ENCODE results near the gene UBXN2A.

Gene UBXN2A

DNA sequence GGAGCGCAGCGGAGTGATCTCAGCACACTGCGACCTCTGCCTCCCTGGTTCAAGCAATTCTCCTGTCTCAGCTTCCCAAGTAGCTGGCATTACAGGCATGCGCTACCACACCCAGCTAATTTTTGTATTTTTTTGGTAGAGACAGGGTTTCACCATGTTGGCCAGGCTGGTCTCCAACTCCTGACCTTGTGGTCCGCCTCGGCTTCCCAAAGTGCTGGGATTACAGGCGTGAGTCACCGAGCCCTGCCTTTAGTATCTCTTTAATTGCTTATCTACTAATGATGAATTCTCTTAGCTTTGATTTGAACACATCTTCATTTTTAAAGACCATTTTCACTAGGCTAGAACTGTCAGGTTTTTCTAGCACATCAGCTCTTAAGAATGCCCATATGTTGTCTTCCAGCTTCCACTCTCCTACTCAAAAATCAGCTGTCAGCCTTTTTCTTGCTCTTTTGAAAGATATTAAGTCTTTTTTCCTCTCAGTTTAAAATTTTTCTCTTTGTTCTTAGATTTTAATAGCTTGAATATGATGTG lies 53.5 kb downstream of the UBXN2A start:
- no peak for TF ChIP-seq CTCF (conservative IDR thresholded peaks at IDR 0.05; ENCODE audit: control insufficient read depth, insufficient read depth, low read depth, low read length)
- DNase-seq (ENCODE audit: low read depth) = no peak
- no peak overlapping the region for H3K4me3 ChIP-seq (ENCODE audit: control insufficient read depth, low read depth, low read length)

- no peak overlapping the region for H3K4me3 ChIP-seq (ENCODE audit: control insufficient read depth, low read depth, low read length)
- no peak for TF ChIP-seq CTCF (conservative IDR thresholded peaks at IDR 0.05; ENCODE audit: control insufficient read depth, insufficient read depth, low read depth, low read length)
- no peak for DNase-seq (ENCODE audit: low read depth)
These were observed 54.3 kb downstream of the UBXN2A start for GRCh38 chr2:23994567-23994966.

GRCh38 chr2:24007693-24008092 lies 67.4 kb downstream of the UBXN2A start:
- DNase-seq (ENCODE audit: low read depth) = no peak
- no peak overlapping the region for H3K4me3 ChIP-seq (ENCODE audit: control insufficient read depth, low read depth, low read length)
- TF ChIP-seq CTCF (conservative IDR thresholded peaks at IDR 0.05; ENCODE audit: control insufficient read depth, insufficient read depth, low read depth, low read length) = no peak

DNA sequence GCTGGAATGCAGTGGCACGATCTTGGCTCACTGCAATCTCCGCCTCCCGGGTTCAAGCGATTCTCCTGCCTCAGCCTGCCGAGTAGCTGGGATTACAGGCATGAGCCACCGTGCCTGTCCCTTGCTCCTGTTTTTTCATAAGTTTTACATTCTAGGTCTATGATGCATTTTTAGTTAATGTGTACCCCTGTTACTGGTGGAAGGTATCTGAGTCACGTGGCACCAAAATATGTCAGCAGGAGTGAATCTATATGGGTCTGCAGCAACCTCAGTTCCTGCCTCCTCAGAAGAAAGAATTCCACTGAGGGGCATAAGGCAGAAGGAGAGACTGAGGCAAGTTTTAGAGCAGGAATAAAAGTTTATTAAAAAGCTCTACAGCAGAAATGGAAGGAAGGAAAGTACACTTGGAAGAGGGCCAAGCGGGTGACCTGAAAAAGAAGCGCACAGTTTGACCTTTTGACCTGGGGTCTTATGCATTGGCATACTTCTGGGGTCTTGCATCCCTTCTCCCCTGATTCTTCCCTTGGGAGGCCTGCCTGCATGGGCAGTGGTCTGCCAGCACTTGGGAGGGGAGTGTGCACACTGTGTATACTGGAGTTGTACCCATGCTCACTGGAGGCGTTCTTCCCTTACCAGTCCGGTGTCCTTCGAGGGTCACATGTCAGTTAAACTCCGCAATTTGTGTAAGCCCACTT lies 68.6 kb downstream of the UBXN2A start:
- no peak for TF ChIP-seq CTCF (conservative IDR thresholded peaks at IDR 0.05; ENCODE audit: control insufficient read depth, insufficient read depth, low read depth, low read length)
- no peak for DNase-seq (ENCODE audit: low read depth)
- no peak overlapping the region for H3K4me3 ChIP-seq (ENCODE audit: control insufficient read depth, low read depth, low read length)

GRCh38 chr2:24009367-24009679 lies 69.1 kb downstream of the UBXN2A start:
- no peak for TF ChIP-seq CTCF (conservative IDR thresholded peaks at IDR 0.05; ENCODE audit: control insufficient read depth, insufficient read depth, low read depth, low read length)
- DNase-seq (ENCODE audit: low read depth) = no peak
- H3K4me3 ChIP-seq (ENCODE audit: control insufficient read depth, low read depth, low read length) = peak overlapping the region; percentile 40

- no peak for TF ChIP-seq CTCF (conservative IDR thresholded peaks at IDR 0.05; ENCODE audit: control insufficient read depth, insufficient read depth, low read depth, low read length)
- DNase-seq (ENCODE audit: low read depth) = no peak
- peak within 1 kb of the TSS; percentile 40 for H3K4me3 ChIP-seq (ENCODE audit: control insufficient read depth, low read depth, low read length)
These were observed 69.6 kb downstream of the UBXN2A start, which contains the start of gene MFSD2B for GRCh38 chr2:24009680-24010476. Gene MFSD2B, plus strand, starts transcription at chr2:24010085. Its CDS starts 12 bp downstream, at chr2:24010097.
